MM.1S (cell line): ENCODE results near the gene UBE2L5.
A peak's percentile ranks its signal among the peaks of the same experiment; 100 is the strongest.

Experiments
- DNase-seq: peaks from one replicate; pipeline ENCODE4 v3.0.0-alpha.2; 2015
- H2AFZ ChIP-seq: fragments of 300-600 bp; sonication (generic); 2 replicates; pipeline ENCODE4 v1.6.0; 2016; ENCODE audit warnings: antibody characterized with exemption, low read length
- H3F3A ChIP-seq: fragments of 300-600 bp; sonication (generic); 2 replicates; pipeline ENCODE4 v1.6.1; 2016; ENCODE audit warnings: mild to moderate bottlenecking, antibody characterized with exemption, low read length, moderate library complexity, mixed read lengths; ENCODE audit not compliant: insufficient read depth
- H3K27ac ChIP-seq: fragments of 300-600 bp; sonication (generic); 2 replicates; pipeline ENCODE4 v1.5.1; 2016; ENCODE audit warnings: mild to moderate bottlenecking, low read length
- H3K27me3 ChIP-seq: fragments of 300-600 bp; sonication (generic); replicated peaks from 2 replicates; pipeline ENCODE4 v1.6.0; 2016; ENCODE audit warnings: low read length; ENCODE audit not compliant: insufficient read depth
- H3K36me3 ChIP-seq: fragments of 300-600 bp; sonication (generic); replicated peaks from 2 replicates; pipeline ENCODE4 v1.6.1; 2016; ENCODE audit warnings: mild to moderate bottlenecking, low read length, mixed read lengths; ENCODE audit not compliant: insufficient read depth
- H3K4me1 ChIP-seq: fragments of 300-600 bp; sonication (generic); 2 replicates; pipeline ENCODE4 v1.6.1; 2016; ENCODE audit warnings: low read length, mixed read lengths
- H3K4me2 ChIP-seq: fragments of 300-600 bp; sonication (generic); 2 replicates; pipeline ENCODE4 v1.6.0; 2016; ENCODE audit warnings: low read depth, low read length
- H3K4me3 ChIP-seq: fragments of 300-600 bp; sonication (generic); 2 replicates; pipeline ENCODE4 v1.5.1; 2016; ENCODE audit warnings: low read length, mixed read lengths
- H3K79me2 ChIP-seq: fragments of 300-600 bp; sonication (generic); 2 replicates; pipeline ENCODE4 v1.6.1; 2016; ENCODE audit warnings: mixed run types, low read length, mixed read lengths
- H3K9ac ChIP-seq: fragments of 300-600 bp; sonication (generic); 2 replicates; pipeline ENCODE4 v1.6.1; 2016; ENCODE audit warnings: low read length, mixed read lengths
- H3K9me2 ChIP-seq: fragments of 300-600 bp; sonication (generic); replicated peaks from 2 replicates; pipeline ENCODE4 v1.6.1; 2016; ENCODE audit warnings: mild to moderate bottlenecking, low read length, mixed read lengths; ENCODE audit not compliant: insufficient read depth
- H3K9me3 ChIP-seq: fragments of 300-600 bp; sonication (generic); replicated peaks from 2 replicates; pipeline ENCODE4 v1.6.1; 2016; ENCODE audit warnings: mild to moderate bottlenecking, low read length, mixed read lengths; ENCODE audit not compliant: insufficient read depth
- H4K20me1 ChIP-seq: fragments of 300-600 bp; sonication (generic); 2 replicates; pipeline ENCODE4 v1.6.1; 2016; ENCODE audit warnings: mild to moderate bottlenecking, low read length, moderate library complexity, mixed read lengths; ENCODE audit not compliant: insufficient read depth
- CTCF ChIP-seq: fragments of 300-600 bp; sonication (generic); IDR thresholded peaks from 2 replicates; pipeline ENCODE4 v1.5.1; 2016; ENCODE audit warnings: antibody characterized with exemption, low read length, mixed read lengths
- EZH2 ChIP-seq: fragments of 300-600 bp; sonication (generic); optimal IDR thresholded peaks from 2 replicates; pipeline ENCODE3; 2017; ENCODE audit warnings: low read depth, mild to moderate bottlenecking, antibody characterized with exemption, low read length, mixed read lengths
- EZH2phosphoT487 ChIP-seq: fragments of 300-600 bp; sonication (generic); IDR thresholded peaks from 2 replicates; pipeline ENCODE4 v1.6.1; 2018; ENCODE audit warnings: antibody characterized with exemption, low read length

UBE2L5 gene

GRCh38 chr13:30391956-30392680 lies 30.2 kb upstream of the UBE2L5 start:
- Histone ChIP-seq H4K20me1 (no peaks in the 10 kb centered on the region), H3K9me2 (no peaks in the 10 kb centered on the region), H3K9me3 (no peaks in the 10 kb centered on the region), H2AFZ (no peak overlapping the region), H3K4me2 (no peak overlapping the region), H3K79me2 (no peaks in the 10 kb centered on the region), H3K27me3 (no peaks in the 10 kb centered on the region), H3K27ac (no peak overlapping the region), H3K4me3 (no peak overlapping the region), H3K36me3 (no peaks in the 10 kb centered on the region), H3K9ac (no peak overlapping the region), H3F3A (peaks cover 11% of the 10 kb centered on the region; the same call in 1 of the 2 replicates), H3K4me1 (no peaks in the 10 kb centered on the region)
- TF ChIP-seq CTCF (no peak), EZH2 (no peak), EZH2phosphoT487 (no peak)
- no peak for DNase-seq

GRCh38 chr13:30392681-30393045 lies 29.6 kb upstream of the UBE2L5 start:
- H3K36me3 ChIP-seq, result no peaks in the 10 kb centered on the region
- H3F3A ChIP-seq, result peaks cover 11% of the 10 kb centered on the region; the same call in 1 of the 2 replicates
- no peaks in the 10 kb centered on the region for H3K27me3 ChIP-seq
- DNase-seq, result no peak
- TF ChIP-seq CTCF (no peak), EZH2phosphoT487 (no peak), EZH2 (no peak)
- no peaks in the 10 kb centered on the region for H3K79me2 ChIP-seq
- H2AFZ ChIP-seq, result no peak overlapping the region
- no peak overlapping the region for H3K9ac ChIP-seq
- H3K4me1 ChIP-seq, result no peaks in the 10 kb centered on the region
- H3K4me3 ChIP-seq, result no peak overlapping the region
- H3K9me3 ChIP-seq, result no peaks in the 10 kb centered on the region
- H3K27ac ChIP-seq, result no peak overlapping the region
- H3K4me2 ChIP-seq, result no peak overlapping the region
- no peaks in the 10 kb centered on the region for H4K20me1 ChIP-seq
- no peaks in the 10 kb centered on the region for H3K9me2 ChIP-seq

GRCh38 chr13:30394751-30395191 lies 27.5 kb upstream of the UBE2L5 start:
- Histone ChIP-seq H3K4me3 (peak overlapping the region; percentile 78), H4K20me1 (no peaks in the 10 kb centered on the region), H3F3A (peaks cover 11% of the 10 kb centered on the region; the same call in 1 of the 2 replicates), H2AFZ (peak overlapping the region; percentile 87), H3K4me2 (peak overlapping the region; percentile 94), H3K27me3 (no peaks in the 10 kb centered on the region), H3K9me2 (no peaks in the 10 kb centered on the region), H3K79me2 (no peaks in the 10 kb centered on the region), H3K9ac (peak overlapping the region; percentile 83), H3K9me3 (no peaks in the 10 kb centered on the region), H3K36me3 (no peaks in the 10 kb centered on the region), H3K4me1 (no peaks in the 10 kb centered on the region), H3K27ac (peak overlapping the region; percentile 85)
- TF ChIP-seq CTCF (no peak), EZH2phosphoT487 (no peak), EZH2 (no peak)
- peak; percentile 35 for DNase-seq
